Measurements from ENCODE around the gene HCAR1. TPM values are rescaled to one million over a fixed set of nuclear protein-coding genes. Genes with fewer than 3 reads are reported as not detected.
"Not testable (repeated sequence)": the region's sequence is repeated elsewhere in the genome, so short reads cannot be mapped to it uniquely, and the experiment has no call there.

HCAR1 gene
- total and polyA plus RNA-seq, 2 donors (not counting 1 experiment from before 2014, with no cell fraction given): 0.06 TPM; not detected in 1

DNA sequence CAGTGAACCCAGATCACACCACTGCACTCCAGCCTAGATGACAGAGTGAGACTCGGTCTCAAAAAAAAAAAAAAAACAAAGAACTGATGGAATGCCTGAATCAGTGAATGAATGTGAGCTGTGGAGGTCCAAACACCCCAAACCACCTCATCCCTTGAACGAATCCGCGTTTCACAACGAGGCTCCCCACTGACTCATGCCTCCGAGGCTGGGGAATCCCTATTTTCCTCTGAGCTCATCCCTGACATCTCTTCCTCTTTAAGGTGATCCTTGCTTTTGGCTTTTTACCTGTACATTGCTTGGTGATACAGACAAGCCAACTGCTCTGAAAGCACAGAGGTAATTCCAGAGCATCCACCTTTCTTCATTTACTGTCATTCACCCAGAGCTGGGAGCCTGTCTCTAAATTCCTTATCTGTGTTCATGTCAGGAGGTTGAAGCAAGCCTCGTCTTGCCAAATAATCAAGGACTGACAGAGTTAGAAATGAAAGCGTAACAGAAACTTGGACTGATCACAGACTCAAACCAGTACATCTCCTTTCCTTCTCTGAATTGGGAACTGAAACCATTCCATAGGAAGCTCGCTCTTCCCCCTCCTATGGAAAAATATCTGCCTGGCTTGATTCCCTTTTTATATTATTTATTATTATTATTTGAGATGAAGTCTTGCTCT is 30.5 kb downstream of the HCAR1 start:
- H3K4me1 ChIP-seq (ENCODE audit: control insufficient read depth in 2 of 2, insufficient read depth in 2 of 2, low read length in 2 of 2); H3K79me2 ChIP-seq (ENCODE audit: control insufficient read depth, insufficient read depth, low read length); H3K9ac ChIP-seq (ENCODE audit: low read length); DNase-seq; POLR2A ChIA-PET; H3K4me1 Mint-ChIP-seq; H3K4me3 ChIP-seq (ENCODE audit: control extremely low read depth in 1 of 5, extremely low read depth in 1 of 5, insufficient read depth in 1 of 5, low read depth in 2 of 5, low read length in 4 of 5); H3K4me3 Mint-ChIP-seq; H3K4me2 ChIP-seq (replicated peaks; ENCODE audit: low read depth, low read length, poor library complexity, severe bottlenecking); H3K9me3 ChIP-seq (ENCODE audit: control extremely low read depth in 1 of 3, control insufficient read depth in 2 of 3, insufficient read depth in 1 of 3, low read length in 2 of 3); intact Hi-C loops (cut with micrococcal nuclease); H3K9me3 Mint-ChIP-seq (ENCODE audit: insufficient read depth); H3K27ac Mint-ChIP-seq; H3K27me3 ChIP-seq (replicated peaks in 1 of 4; ENCODE audit: control extremely low read depth in 1 of 4, control insufficient read depth in 3 of 4, insufficient read depth in 4 of 4, low read length in 3 of 4); H3K36me3 ChIP-seq (replicated peaks in 1 of 2; ENCODE audit: control extremely low read depth in 1 of 2, control insufficient read depth in 1 of 2, extremely low read depth in 1 of 2, insufficient read depth in 2 of 2, low read length in 1 of 2); ATAC-seq (ENCODE audit: low read depth); CTCF ChIA-PET; H4K20me1 ChIP-seq (ENCODE audit: control insufficient read depth, insufficient read depth, low read length, poor library complexity, severe bottlenecking); H3K27ac ChIP-seq (ENCODE audit: low read length in 2 of 2); H2AFZ ChIP-seq (ENCODE audit: insufficient read depth, low read depth, low read length, poor library complexity, severe bottlenecking); H3K27me3 Mint-ChIP-seq: not testable (repeated sequence)
- WGBS (ENCODE audit: insufficient coverage): no CpG with 5 or more reads among the region's 9 CpGs

DNA sequence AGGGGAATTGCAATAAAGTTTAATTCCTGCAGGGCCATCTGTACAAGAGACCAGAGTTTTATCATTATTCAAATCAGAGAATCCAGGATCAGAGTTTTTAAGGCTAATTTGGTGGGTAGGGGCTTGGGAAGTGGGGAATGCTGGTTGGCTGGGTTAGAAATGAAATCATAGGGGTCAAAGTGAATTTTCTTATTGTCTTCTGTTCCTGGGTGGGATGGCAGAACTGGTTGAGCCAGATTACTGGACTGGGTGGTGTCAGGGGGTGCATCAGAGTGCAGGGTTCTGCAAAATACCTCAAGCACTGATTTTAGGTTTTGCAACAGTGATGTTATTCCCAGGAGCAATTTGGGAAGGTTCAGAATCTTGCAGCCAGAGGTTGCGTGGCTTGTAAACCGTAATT is 33.7 kb downstream of the HCAR1 start:
- H3K4me3 ChIP-seq (ENCODE audit: control extremely low read depth in 1 of 5, extremely low read depth in 1 of 5, insufficient read depth in 1 of 5, low read depth in 2 of 5, low read length in 4 of 5); H3K4me3 Mint-ChIP-seq; H3K27ac Mint-ChIP-seq; H3K9me3 Mint-ChIP-seq (ENCODE audit: insufficient read depth); H3K4me1 Mint-ChIP-seq; ATAC-seq (ENCODE audit: low read depth); intact Hi-C loops (cut with micrococcal nuclease); H3K36me3 ChIP-seq (replicated peaks in 1 of 2; ENCODE audit: control extremely low read depth in 1 of 2, control insufficient read depth in 1 of 2, extremely low read depth in 1 of 2, insufficient read depth in 2 of 2, low read length in 1 of 2); H3K27me3 ChIP-seq (replicated peaks in 1 of 4; ENCODE audit: control extremely low read depth in 1 of 4, control insufficient read depth in 3 of 4, insufficient read depth in 4 of 4, low read length in 3 of 4); H3K4me1 ChIP-seq (ENCODE audit: control insufficient read depth in 2 of 2, insufficient read depth in 2 of 2, low read length in 2 of 2); H3K9me3 ChIP-seq (ENCODE audit: control extremely low read depth in 1 of 3, control insufficient read depth in 2 of 3, insufficient read depth in 1 of 3, low read length in 2 of 3); POLR2A ChIA-PET; H3K79me2 ChIP-seq (ENCODE audit: control insufficient read depth, insufficient read depth, low read length); H3K27me3 Mint-ChIP-seq; DNase-seq; CTCF ChIA-PET; H3K27ac ChIP-seq (ENCODE audit: low read length in 2 of 2); H2AFZ ChIP-seq (ENCODE audit: insufficient read depth, low read depth, low read length, poor library complexity, severe bottlenecking); H3K9ac ChIP-seq (ENCODE audit: low read length); H3K4me2 ChIP-seq (replicated peaks; ENCODE audit: low read depth, low read length, poor library complexity, severe bottlenecking); H4K20me1 ChIP-seq (ENCODE audit: control insufficient read depth, insufficient read depth, low read length, poor library complexity, severe bottlenecking): not testable (repeated sequence)
- 100% methylated on average over 2 of the region's 2 CpGs for WGBS (ENCODE audit: insufficient coverage)

Measured in B cell (primary cell).